HepG2 (cell line): ENCODE data around the gene KISS1. TPM values are rescaled to one million over a fixed set of nuclear protein-coding genes. Genes with fewer than 3 reads are reported as not detected.

ENCODE experiments used
- ATAC-seq: fragments of 200-7000 bp; cut with Tn5 transposase; 3 replicates; pipeline ENCODE4 v1.9.1; 2020; ENCODE audit warnings: mild to moderate bottlenecking, moderate library complexity
- BruUV-seq: library from RNA; stranded (reverse); fragments of 400-500 nt; replicated peaks from 2 replicates; lab custom pipeline; 2021; lab: Mats Ljungman, UMichigan
- CTCF ChIA-PET: fragments of 300-600 bp; formaldehyde crosslinking; extraction: SDS; loops from one replicate; lab custom pipeline; 2021; ENCODE audit warnings: low total read pairs, inconsistent platforms, low intra/inter-chr PET ratio; lab: Yijun Ruan, JAX
- POLR2A ChIA-PET: fragments of 350-600 bp; sonication (Branson Sonifier 250); formaldehyde crosslinking; loops from one replicate; lab custom pipeline; 2020; ENCODE audit warnings: antibody characterized with exemption, inconsistent platforms; lab: Yijun Ruan, JAX
- DNase-seq: peaks from one replicate; pipeline ENCODE4 v3.0.0-alpha.2; 2015; ENCODE audit warnings: low spot score
- FAIRE-seq: peaks from 3 replicates; lab custom pipeline; 2011; peaks lifted over from hg19 to GRCh38; lab: Jason Lieb, UNC
- H2AFZ ChIP-seq: one replicate; pipeline ENCODE4 v1.6.1; 2011; ENCODE audit warnings: low read length, inconsistent platforms
- H3K27ac ChIP-seq: fragments of 300-600 bp; 3 replicates; pipeline ENCODE4 v1.8.0; 2011; ENCODE audit warnings: mixed run types, mild to moderate bottlenecking, mixed read lengths, low read length, inconsistent platforms; ENCODE audit not compliant: insufficient read depth; ENCODE audit errors: extremely low read length
- H3K27me3 ChIP-seq, 2 experiments: fragments of 200-600 bp in 1 of 2; 2 replicates in 1 of 2; 3 replicates in 1 of 2; pipeline versions ENCODE4 v1.6.0 to v1.8.0; 2011; ENCODE audit warnings: low read length in 2 of 2, mild to moderate bottlenecking in 2 of 2, moderate library complexity in 2 of 2, inconsistent platforms in 1 of 2; ENCODE audit not compliant: insufficient read depth in 2 of 2, control insufficient read depth in 1 of 2
- H3K36me3 ChIP-seq, 2 experiments: fragments of 200-600 bp in 1 of 2; replicated peaks in 1 of 2; 2 replicates in 1 of 2; 3 replicates in 1 of 2; pipeline versions ENCODE4 v1.5.1 to v1.8.0; 2011; ENCODE audit warnings: low read length in 2 of 2, inconsistent platforms in 1 of 2; ENCODE audit not compliant: insufficient read depth in 2 of 2, control insufficient read depth in 1 of 2
- H3K4me1 ChIP-seq: 2 replicates; pipeline ENCODE4 v1.5.1; 2012; ENCODE audit warnings: low read length, inconsistent platforms; ENCODE audit not compliant: insufficient read depth
- H3K4me2 ChIP-seq: 2 replicates; pipeline ENCODE4 v1.6.0; 2011; ENCODE audit warnings: low read depth, low read length, inconsistent platforms
- H3K4me3 ChIP-seq, 3 experiments: fragments of 200-600 bp in 1 of 3; sonication (generic), shearing (Covaris generic) in 1 of 3; replicated peaks in 1 of 3; 2 replicates each; pipeline ENCODE4 v1.5.1; 2011 to 2016; ENCODE audit warnings: low read length in 3 of 3, inconsistent platforms in 2 of 3, low read depth in 2 of 3, mild to moderate bottlenecking in 2 of 3, control low read depth in 1 of 3, mixed read lengths in 1 of 3; ENCODE audit not compliant: insufficient read depth in 1 of 3
- H3K79me2 ChIP-seq: one replicate; pipeline ENCODE4 v1.6.1; 2011; ENCODE audit warnings: low read length, inconsistent platforms; ENCODE audit not compliant: insufficient read depth
- H3K9ac ChIP-seq: 2 replicates; pipeline ENCODE4 v1.6.0; 2011; ENCODE audit warnings: mild to moderate bottlenecking, low read depth, low read length, inconsistent platforms; ENCODE audit not compliant: insufficient read depth
- H3K9me3 ChIP-seq: 2 replicates; pipeline ENCODE4 v1.5.1; 2012; ENCODE audit warnings: mild to moderate bottlenecking, low read length
- H4K20me1 ChIP-seq: 2 replicates; pipeline ENCODE4 v1.6.0; 2011; ENCODE audit warnings: inconsistent platforms, mild to moderate bottlenecking, low read length, moderate library complexity; ENCODE audit not compliant: insufficient read depth
- BRCA1 ChIP-seq: sonication (generic); formaldehyde crosslinking; IDR thresholded peaks from 2 replicates; pipeline ENCODE4 v1.4.0; 2020; ENCODE audit warnings: missing genetic modification reagents
- ZBTB40 ChIP-seq, 2 experiments: fragments of 450-650 bp in 1 of 2; sonication (generic) in 1 of 2; formaldehyde crosslinking in 1 of 2; IDR thresholded peaks; 2 replicates each; pipeline versions ENCODE4 v1.6.1 to v1.8.0; 2016 to 2022; ENCODE audit warnings: antibody characterized with exemption in 1 of 2, mild to moderate bottlenecking in 1 of 2, missing genetic modification reagents in 1 of 2
- ZFY ChIP-seq: sonication (generic); formaldehyde crosslinking; IDR thresholded peaks from 2 replicates; pipeline ENCODE4 v1.4.0; 2020; ENCODE audit warnings: missing genetic modification reagents
- ZNF768 ChIP-seq: sonication (generic); formaldehyde crosslinking; IDR thresholded peaks from 2 replicates; pipeline ENCODE4 v1.4.0; 2020; ENCODE audit warnings: missing genetic modification reagents
- WGBS: methylation state at CpG from one replicate; pipeline ENCODE4 v1.1.6; 2017; ENCODE audit warnings: low lambda C conversion rate; 5-methylcytosine and 5-hydroxymethylcytosine counted together
- in situ Hi-C: cut with HindIII; loops from 2 replicates; pipeline ENCODE4 v1.10.0; 2017; ENCODE audit warnings: low pct_unique_long_range_greater_than_20kb; ENCODE audit not compliant: extremely low pct_ligation_motif_present
- intact Hi-C: fragments of 100-400 bp; cut with micrococcal nuclease; formaldehyde crosslinking; loops from one replicate; pipeline ENCODE4 v1.10.0; 2022; ENCODE audit not compliant: unreplicated experiment
- polyA plus RNA-seq, 8 experiments: library from polyadenylated mRNA; depleted of rRNA in 3 of 8; stranded (reverse) in 7 of 8; unstranded in 1 of 8; fragments of >200 nt; fragmentation: Illumina TruSeq in 4 of 8; extraction: Trizol in 4 of 8; gene quantifications; 2 replicates each; pipeline versions ENCODE4 v1.2.1 to v1.2.3, GENCODE V29; 2011 to 2016; ENCODE audit warnings: low read depth in 4 of 8, missing spikeins in 1 of 8, mixed read lengths in 1 of 8; ENCODE audit not compliant: insufficient read depth in 1 of 8
- total RNA-seq, 5 experiments: library from RNA; depleted of rRNA; stranded (reverse); fragments of >200 nt; fragmentation: Illumina TruSeq; extraction: Trizol; gene quantifications; 2 replicates each; pipeline ENCODE4 v1.2.3, GENCODE V29; 2016; ENCODE audit warnings: low read depth in 1 of 5
- TF ChIP-seq, protein P1 (sequence below): sonication (generic); formaldehyde crosslinking; IDR thresholded peaks from 2 replicates; pipeline ENCODE4 v1.5.0; 2020; ENCODE audit warnings: mild to moderate bottlenecking, missing genetic modification reagents, borderline replicate concordance

Gene KISS1
- total and polyA plus RNA-seq, 2 of the 13 experiments (the other 11 are each of a cell fraction or from before 2014, with no cell fraction given) = 0.24 to 0.80 TPM

- Histone ChIP-seq H2AFZ (no peak overlapping the region), H3K9ac (no peak overlapping the region), H3K4me1 (peaks cover 9% of the 10 kb centered on the region), H4K20me1 (peaks cover 6% of the 10 kb centered on the region; the same call in 1 of the 2 replicates), H3K79me2 (peaks cover 4% of the 10 kb centered on the region), H3K4me2 (no peak overlapping the region), H3K4me3 (no peak overlapping the region), H3K36me3 (no peaks in the 10 kb centered on the region; a peak in 2 of 5 replicates), H3K27me3 (no peaks in the 10 kb centered on the region), H3K27ac (no peak overlapping the region), H3K9me3 (no peaks in the 10 kb centered on the region)
- FAIRE-seq (no peak), DNase-seq (no peak), ATAC-seq (no peak)
- BruUV-seq = no TSS peak
- ChIA-PET CTCF (no interaction called here), POLR2A (no interaction called here)
- in situ Hi-C loops = loop anchor here (10.0 kb wide), 1 partner anchor 338 kb away; the partner anchor contains the start of gene SNRPE
- 98% methylated on average over 4 of the region's 4 CpGs for WGBS
- intact Hi-C loops = no loop called here
- no peak for TF ChIP-seq BRCA1
- TF ChIP-seq, protein P1, sequence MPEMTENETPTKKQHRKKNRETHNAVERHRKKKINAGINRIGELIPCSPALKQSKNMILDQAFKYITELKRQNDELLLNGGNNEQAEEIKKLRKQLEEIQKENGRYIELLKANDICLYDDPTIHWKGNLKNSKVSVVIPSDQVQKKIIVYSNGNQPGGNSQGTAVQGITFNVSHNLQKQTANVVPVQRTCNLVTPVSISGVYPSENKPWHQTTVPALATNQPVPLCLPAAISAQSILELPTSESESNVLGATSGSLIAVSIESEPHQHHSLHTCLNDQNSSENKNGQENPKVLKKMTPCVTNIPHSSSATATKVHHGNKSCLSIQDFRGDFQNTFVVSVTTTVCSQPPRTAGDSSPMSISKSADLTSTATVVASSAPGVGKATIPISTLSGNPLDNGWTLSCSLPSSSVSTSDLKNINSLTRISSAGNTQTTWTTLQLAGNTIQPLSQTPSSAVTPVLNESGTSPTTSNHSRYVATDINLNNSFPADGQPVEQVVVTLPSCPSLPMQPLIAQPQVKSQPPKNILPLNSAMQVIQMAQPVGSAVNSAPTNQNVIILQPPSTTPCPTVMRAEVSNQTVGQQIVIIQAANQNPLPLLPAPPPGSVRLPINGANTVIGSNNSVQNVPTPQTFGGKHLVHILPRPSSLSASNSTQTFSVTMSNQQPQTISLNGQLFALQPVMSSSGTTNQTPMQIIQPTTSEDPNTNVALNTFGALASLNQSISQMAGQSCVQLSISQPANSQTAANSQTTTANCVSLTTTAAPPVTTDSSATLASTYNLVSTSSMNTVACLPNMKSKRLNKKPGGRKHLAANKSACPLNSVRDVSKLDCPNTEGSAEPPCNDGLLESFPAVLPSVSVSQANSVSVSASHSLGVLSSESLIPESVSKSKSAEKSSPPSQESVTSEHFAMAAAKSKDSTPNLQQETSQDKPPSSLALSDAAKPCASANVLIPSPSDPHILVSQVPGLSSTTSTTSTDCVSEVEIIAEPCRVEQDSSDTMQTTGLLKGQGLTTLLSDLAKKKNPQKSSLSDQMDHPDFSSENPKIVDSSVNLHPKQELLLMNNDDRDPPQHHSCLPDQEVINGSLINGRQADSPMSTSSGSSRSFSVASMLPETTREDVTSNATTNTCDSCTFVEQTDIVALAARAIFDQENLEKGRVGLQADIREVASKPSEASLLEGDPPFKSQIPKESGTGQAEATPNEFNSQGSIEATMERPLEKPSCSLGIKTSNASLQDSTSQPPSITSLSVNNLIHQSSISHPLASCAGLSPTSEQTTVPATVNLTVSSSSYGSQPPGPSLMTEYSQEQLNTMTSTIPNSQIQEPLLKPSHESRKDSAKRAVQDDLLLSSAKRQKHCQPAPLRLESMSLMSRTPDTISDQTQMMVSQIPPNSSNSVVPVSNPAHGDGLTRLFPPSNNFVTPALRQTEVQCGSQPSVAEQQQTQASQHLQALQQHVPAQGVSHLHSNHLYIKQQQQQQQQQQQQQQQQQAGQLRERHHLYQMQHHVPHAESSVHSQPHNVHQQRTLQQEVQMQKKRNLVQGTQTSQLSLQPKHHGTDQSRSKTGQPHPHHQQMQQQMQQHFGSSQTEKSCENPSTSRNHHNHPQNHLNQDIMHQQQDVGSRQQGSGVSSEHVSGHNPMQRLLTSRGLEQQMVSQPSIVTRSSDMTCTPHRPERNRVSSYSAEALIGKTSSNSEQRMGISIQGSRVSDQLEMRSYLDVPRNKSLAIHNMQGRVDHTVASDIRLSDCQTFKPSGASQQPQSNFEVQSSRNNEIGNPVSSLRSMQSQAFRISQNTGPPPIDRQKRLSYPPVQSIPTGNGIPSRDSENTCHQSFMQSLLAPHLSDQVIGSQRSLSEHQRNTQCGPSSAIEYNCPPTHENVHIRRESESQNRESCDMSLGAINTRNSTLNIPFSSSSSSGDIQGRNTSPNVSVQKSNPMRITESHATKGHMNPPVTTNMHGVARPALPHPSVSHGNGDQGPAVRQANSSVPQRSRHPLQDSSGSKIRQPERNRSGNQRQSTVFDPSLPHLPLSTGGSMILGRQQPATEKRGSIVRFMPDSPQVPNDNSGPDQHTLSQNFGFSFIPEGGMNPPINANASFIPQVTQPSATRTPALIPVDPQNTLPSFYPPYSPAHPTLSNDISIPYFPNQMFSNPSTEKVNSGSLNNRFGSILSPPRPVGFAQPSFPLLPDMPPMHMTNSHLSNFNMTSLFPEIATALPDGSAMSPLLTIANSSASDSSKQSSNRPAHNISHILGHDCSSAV (CRISPR knock-in tag) = no peak
- TF ChIP-seq ZNF768 (CRISPR knock-in tag) = no peak
- TF ChIP-seq ZBTB40 (IDR thresholded peaks at IDR 0.05) = no peak
- no peak for TF ChIP-seq ZBTB40 (CRISPR knock-in tag; IDR thresholded peaks at IDR 0.05)
- TF ChIP-seq ZFY (CRISPR knock-in tag) = no peak
Measured at GRCh38 chr1:204202481-204202880, 6.2 kb upstream of the KISS1 start.
